Measurements from ENCODE around the gene C10orf143.

GRCh38 chr10:130018730-130019185 is 91.9 kb downstream of the C10orf143 start:
- TF ChIP-seq, protein P1, sequence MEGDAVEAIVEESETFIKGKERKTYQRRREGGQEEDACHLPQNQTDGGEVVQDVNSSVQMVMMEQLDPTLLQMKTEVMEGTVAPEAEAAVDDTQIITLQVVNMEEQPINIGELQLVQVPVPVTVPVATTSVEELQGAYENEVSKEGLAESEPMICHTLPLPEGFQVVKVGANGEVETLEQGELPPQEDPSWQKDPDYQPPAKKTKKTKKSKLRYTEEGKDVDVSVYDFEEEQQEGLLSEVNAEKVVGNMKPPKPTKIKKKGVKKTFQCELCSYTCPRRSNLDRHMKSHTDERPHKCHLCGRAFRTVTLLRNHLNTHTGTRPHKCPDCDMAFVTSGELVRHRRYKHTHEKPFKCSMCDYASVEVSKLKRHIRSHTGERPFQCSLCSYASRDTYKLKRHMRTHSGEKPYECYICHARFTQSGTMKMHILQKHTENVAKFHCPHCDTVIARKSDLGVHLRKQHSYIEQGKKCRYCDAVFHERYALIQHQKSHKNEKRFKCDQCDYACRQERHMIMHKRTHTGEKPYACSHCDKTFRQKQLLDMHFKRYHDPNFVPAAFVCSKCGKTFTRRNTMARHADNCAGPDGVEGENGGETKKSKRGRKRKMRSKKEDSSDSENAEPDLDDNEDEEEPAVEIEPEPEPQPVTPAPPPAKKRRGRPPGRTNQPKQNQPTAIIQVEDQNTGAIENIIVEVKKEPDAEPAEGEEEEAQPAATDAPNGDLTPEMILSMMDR (IDR thresholded peaks at IDR 0.05 in 4 of 5, conservative IDR thresholded peaks at IDR 0.05 in 1 of 5): no peak
- no peak for TF ChIP-seq POLR2A (IDR thresholded peaks at IDR 0.05)
